Adrenal gland (tissue), 5 donors: Measurements from ENCODE around the gene BSPRY.

Source experiments
- POLR2A ChIP-seq, 2 donors: fragments of 450-650 bp; IDR thresholded peaks; one replicate each; pipeline ENCODE4 v1.6.1; 2017; ENCODE audit warnings: antibody characterized with exemption in 2 of 2, mild to moderate bottlenecking in 2 of 2, moderate library complexity in 1 of 2
- TF ChIP-seq, protein P1 (sequence below), 6 experiments: fragments of 450-650 bp in 4 of 6; fragments of 200-600 bp in 2 of 6; sonication (generic) in 1 of 6; IDR thresholded peaks; 1 replicate in 5 of 6; 2 replicates in 1 of 6; pipeline versions ENCODE4 v1.5.1 to v1.8.0; 2016 to 2021; ENCODE audit warnings: antibody characterized with exemption in 6 of 6, mild to moderate bottlenecking in 2 of 6, moderate library complexity in 1 of 6
- donor health status: DM: no; HTN: no; CAD: no.

- TF ChIP-seq, protein P1, sequence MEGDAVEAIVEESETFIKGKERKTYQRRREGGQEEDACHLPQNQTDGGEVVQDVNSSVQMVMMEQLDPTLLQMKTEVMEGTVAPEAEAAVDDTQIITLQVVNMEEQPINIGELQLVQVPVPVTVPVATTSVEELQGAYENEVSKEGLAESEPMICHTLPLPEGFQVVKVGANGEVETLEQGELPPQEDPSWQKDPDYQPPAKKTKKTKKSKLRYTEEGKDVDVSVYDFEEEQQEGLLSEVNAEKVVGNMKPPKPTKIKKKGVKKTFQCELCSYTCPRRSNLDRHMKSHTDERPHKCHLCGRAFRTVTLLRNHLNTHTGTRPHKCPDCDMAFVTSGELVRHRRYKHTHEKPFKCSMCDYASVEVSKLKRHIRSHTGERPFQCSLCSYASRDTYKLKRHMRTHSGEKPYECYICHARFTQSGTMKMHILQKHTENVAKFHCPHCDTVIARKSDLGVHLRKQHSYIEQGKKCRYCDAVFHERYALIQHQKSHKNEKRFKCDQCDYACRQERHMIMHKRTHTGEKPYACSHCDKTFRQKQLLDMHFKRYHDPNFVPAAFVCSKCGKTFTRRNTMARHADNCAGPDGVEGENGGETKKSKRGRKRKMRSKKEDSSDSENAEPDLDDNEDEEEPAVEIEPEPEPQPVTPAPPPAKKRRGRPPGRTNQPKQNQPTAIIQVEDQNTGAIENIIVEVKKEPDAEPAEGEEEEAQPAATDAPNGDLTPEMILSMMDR (IDR thresholded peaks at IDR 0.05) = no peak
- no peak for TF ChIP-seq POLR2A (IDR thresholded peaks at IDR 0.05)
These were observed 49.5 kb upstream of the BSPRY start for GRCh38 chr9:113299800-113300292.
